ENCODE data around the gene MGMT.

The MGMT gene

DNA sequence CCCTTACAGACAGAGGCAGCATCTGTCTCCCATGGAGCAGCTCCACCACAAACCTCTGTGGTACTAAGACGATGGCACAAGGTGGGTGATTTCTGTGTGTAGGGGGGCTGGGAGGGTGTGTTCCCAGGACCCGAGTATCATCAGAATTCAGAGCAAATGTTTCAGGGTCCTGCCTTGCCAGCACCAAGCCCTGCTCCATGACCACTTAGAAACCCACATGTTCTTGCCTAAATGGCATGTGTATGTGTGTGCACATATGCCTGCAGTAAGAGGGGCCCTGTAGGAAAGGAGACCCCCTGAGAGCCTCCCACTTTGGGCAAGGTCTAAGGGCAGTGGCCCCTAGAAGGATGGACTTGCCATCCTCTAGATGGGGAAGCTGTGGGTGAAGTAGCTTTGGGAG lies 17.1 kb upstream of the MGMT start:
- no peak for TF ChIP-seq CTCF (IDR thresholded peaks at IDR 0.05; ENCODE audit: low read depth, low read length, missing control alignments)
- no peak for DNase-seq (ENCODE audit: extremely low read depth, low read depth)
- no peak overlapping the region for H3K4me3 ChIP-seq (replicated peaks; ENCODE audit: low read depth, low read length)

DNA sequence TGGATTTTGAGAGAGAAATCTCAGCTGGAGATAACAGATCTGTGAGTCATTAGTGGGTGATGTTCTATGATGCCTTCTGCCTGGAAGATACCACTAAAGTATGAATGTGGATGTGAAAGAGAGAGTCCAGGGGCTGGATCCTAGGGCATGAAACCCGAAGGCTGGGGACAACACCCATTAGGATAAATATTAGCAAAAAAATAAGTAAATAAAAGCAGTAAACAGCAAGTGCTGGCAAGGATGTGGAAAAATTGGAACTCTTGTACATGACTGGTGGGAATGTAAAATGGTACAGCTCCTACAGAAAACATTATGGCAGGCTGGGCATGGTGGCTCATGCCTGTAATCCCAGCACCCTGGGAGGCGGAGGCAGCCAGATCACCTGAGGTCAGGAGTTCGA lies 16.6 kb upstream of the MGMT start:
- H3K4me3 ChIP-seq (replicated peaks; ENCODE audit: low read depth, low read length): no peak overlapping the region
- no peak for DNase-seq (ENCODE audit: extremely low read depth, low read depth)
- TF ChIP-seq CTCF (IDR thresholded peaks at IDR 0.05; ENCODE audit: low read depth, low read length, missing control alignments): no peak

DNA sequence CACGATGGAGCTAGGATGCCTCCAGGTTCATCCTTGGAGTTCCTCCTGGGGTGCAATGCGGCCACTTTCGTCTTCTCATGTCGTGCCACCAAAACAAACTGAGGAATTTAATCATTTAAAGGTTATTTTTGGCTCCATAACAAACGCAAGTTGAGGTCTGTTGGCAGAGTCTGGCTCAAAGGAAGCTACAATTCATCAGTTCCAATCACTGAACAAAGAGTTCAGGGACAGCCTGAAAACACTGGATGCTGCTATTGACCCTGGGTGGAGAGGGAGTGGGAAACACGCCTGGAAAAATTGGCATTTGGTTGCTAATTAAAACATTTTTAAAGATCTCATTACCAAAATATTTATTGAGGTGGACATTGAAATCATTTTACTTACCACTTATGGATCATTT lies 11.4 kb upstream of the MGMT start:
- no peak for DNase-seq (ENCODE audit: extremely low read depth, low read depth)
- no peak overlapping the region for H3K4me3 ChIP-seq (replicated peaks; ENCODE audit: low read depth, low read length)
- TF ChIP-seq CTCF (IDR thresholded peaks at IDR 0.05; ENCODE audit: low read depth, low read length, missing control alignments): no peak

- no peak for TF ChIP-seq CTCF (IDR thresholded peaks at IDR 0.05; ENCODE audit: low read depth, low read length, missing control alignments)
- DNase-seq (ENCODE audit: extremely low read depth, low read depth): no peak
Observed at GRCh38 chr10:129459762-129460539, 7.1 kb upstream of the MGMT start.

DNA sequence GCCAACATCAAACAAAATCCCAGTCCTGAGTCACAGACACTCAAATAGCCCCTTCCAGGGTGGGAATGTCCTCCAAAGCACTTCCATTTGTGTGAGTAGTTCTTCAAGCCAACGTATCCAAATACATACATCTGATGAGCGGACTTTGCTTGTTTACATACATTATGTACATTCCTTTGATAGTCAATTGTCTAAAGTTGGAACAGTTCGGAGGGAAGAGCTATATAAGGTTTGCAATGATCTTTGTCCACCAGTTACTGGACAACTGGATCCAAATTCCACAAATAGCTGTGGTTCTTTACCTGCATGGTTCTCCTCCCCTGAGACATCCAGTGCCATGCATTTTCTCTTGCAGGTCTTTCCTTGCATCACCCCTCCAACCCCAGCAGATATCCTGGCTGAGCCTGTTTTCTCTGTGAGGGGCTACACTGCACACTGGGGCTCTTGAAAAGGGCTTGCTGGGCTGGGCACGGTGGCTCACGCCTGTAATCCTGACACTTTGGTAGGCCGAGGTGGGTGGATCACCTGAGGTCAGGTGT lies 4.7 kb upstream of the MGMT start:
- TF ChIP-seq CTCF (IDR thresholded peaks at IDR 0.05; ENCODE audit: low read depth, low read length, missing control alignments): no peak
- no peak for DNase-seq (ENCODE audit: extremely low read depth, low read depth)
- no peak overlapping the region for H3K4me3 ChIP-seq (replicated peaks; ENCODE audit: low read depth, low read length)

More at GRCh38 chr10:129459762-129460539, 7.1 kb upstream of the MGMT start:
- no peak overlapping the region for H3K4me3 ChIP-seq (replicated peaks; ENCODE audit: low read depth, low read length)

DNA sequence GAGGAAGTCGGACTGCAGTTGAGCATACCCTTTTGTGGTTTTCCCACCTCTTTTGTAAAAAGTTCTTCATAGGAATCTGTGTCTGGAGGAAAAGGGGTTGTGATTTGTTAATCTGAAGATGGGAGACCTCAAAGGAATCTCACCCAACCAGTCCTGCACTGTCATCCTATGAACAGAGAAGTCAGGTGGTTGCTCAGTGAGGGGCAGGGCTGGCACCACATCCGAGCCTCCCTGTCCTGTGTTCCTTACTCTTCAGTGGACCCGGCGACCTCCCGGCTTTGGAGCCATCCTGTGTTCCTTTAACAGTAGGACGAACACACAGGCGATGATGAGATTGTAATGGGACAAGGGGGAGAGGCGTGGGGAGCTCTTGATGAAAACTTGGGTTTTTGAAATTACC lies 2.8 kb upstream of the MGMT start:
- no peak overlapping the region for H3K4me3 ChIP-seq (replicated peaks; ENCODE audit: low read depth, low read length)
- TF ChIP-seq CTCF (IDR thresholded peaks at IDR 0.05; ENCODE audit: low read depth, low read length, missing control alignments): no peak
- DNase-seq (ENCODE audit: extremely low read depth, low read depth): no peak

All from HFF-Myc (cell line).